Medulla oblongata (tissue), 1 donor: ENCODE results near the gene CYP27B1.
A peak's percentile ranks its signal among the peaks of the same experiment; 100 is the strongest.

Source experiments
- DNase-seq: peaks from one replicate; pipeline ENCODE4 v3.0.0-alpha.2; 2015; ENCODE audit errors: extremely low spot score

Gene CYP27B1, protein sequence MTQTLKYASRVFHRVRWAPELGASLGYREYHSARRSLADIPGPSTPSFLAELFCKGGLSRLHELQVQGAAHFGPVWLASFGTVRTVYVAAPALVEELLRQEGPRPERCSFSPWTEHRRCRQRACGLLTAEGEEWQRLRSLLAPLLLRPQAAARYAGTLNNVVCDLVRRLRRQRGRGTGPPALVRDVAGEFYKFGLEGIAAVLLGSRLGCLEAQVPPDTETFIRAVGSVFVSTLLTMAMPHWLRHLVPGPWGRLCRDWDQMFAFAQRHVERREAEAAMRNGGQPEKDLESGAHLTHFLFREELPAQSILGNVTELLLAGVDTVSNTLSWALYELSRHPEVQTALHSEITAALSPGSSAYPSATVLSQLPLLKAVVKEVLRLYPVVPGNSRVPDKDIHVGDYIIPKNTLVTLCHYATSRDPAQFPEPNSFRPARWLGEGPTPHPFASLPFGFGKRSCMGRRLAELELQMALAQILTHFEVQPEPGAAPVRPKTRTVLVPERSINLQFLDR

DNA sequence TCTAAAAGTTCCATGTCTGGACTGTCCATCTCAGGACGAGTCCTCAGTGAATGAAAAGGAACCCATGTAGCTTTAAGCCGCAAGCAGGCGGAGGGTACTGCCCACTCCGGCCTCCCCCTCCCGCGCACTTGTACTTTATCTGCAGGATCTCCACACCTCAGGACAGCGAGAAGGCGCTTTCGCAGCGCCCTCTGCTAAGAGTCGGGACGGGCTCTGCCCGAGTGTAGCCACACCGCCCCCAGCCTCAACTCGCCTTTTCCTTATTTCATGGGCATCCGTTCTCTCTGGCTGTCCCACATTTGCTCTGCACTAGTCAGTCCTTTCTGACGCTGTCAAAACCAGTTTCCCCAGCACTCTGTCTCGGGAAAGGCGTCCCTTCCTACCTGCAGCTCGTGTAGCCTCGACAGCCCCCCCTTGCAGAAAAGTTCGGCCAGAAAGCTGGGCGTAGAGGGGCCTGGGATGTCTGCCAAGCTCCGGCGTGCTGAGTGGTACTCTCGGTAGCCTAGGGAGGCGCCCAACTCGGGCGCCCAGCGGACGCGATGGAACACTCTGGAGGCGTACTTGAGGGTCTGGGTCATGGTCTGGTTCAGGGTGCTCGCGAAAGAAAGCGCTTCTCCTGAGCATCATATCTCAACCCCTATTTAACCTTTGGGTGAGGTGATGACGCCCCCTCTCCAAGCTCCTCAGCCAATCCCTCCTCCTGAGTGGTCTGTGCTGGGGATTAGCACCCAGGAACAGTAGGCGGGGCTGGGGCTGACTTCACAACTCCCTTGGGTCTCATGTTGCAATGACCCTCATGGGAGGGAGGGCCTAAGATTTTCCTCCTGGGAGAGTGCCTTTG is at the start of gene CYP27B1:
TSS of gene CYP27B1 (minus strand) at position 615 of the 841 bp plus-strand sequence. CDS start at position 578, 37 bp downstream.
- DNase-seq = no peak

DNA sequence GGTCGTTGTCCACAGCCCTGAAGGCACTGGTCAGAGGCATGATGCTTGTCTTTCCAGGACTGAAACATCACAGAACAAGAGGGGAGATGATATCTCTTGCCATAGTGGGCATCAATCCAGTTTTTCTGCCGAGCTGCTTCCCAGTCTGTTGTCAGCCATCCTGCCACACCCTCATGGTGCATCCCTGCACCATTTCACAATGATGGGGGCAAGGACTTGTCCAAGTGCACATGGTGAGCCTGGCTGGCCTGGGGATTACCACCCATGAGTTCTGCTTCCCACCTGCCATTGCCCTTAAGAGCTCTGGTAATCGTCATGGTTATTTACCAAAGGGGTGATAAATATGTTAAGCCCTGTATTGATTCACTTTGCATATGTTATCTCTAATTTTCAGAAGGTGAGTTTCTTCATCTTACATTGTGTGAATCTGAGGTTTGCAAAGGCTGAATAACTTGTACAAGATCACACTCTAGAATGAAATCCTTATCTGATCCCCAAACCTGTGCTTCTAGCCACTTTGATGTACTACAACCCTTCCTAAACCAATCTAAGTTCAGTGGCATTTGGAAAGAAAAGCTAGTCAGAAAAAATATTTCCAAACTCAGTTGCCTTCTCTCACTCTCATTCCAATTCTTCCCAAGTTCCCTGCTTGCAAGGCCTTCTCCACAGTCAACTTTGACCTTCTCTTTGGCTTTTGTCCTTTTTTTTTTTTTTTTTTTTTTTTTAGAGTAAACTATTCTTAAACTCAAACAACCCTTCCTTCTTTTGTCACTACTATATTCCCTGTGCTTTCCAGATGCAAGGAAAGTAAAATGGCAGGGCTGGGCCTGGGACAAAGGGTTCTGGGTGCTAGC is 49.4 kb upstream of the CYP27B1 start:
- no peak for DNase-seq

DNA sequence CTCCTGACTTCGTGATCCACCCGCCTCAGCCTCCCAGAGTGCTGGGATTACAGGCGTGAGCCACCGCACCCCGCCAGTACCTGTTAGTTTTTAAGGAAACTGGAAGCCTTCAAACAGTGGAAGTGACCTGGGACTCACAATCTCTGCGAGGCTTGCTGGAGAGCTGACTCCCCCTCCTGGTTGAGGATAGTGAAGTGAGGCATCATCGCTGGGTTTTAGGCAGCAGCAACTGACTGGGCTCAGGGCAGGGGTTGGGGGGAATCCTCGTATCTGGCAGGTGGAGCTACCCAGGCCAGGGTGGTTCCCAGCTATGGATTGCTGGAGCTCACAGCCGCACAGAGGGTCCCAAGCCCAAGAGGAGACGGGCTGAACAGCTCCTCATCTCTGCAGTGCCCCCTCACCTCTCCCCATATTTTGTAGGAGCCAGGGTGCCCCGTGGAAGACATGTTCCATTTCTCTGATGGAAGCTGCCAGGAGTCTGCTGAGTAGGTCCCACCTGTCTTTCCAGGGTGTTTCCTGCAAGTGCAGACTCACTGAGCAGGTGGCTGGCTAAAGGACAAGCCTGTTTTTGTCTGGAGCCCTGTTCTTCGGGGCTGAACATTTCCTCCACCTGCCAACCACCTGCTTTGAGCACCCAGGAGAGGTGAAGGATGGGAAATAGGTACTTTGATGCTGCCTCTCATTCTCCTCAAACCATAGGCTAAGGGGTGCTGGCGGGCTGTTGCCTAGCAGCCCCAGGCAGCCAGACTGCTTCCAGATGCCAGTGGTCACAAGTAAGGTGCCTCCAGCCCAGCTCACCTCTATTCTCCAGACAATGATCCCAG is 48.5 kb upstream of the CYP27B1 start:
- DNase-seq = no peak

DNA sequence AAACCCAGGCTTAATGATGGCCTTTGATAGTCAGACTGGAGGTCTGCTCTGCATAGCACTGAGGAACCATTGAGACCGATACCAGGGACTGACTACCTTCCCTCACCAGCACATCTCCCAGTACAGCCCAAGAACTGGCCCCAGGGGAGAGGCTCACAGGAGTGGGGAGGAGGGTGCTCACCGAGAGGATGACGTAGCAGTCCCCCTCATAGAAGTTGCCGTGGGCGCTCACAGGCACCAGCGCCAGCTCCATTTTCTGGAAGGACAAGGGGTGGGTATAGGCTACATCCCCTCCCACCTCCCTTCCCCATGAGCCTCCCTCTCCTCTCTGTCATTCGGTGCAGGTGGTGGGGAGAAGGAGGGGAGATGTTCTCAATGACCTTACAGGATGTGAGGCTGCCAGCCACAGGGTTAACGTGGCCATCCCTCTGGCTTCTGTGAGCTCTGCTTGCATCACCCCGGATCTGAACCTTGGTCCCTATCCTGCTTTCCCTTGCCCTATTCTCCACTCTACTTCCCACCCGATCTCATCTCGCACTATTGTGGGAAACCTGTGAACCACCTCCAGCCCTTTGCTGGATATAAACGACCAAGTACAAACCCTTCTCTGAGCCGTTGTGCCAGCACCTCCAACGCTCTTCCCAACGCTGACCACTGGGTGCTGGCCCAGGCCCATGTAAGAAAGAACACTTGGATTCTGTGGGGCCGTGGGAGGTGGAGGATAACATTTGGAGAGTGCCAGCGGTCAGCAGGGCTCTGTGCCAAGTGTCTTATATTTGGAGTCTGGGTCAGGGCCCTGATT is 47.3 kb upstream of the CYP27B1 start:
- DNase-seq = no peak

DNA sequence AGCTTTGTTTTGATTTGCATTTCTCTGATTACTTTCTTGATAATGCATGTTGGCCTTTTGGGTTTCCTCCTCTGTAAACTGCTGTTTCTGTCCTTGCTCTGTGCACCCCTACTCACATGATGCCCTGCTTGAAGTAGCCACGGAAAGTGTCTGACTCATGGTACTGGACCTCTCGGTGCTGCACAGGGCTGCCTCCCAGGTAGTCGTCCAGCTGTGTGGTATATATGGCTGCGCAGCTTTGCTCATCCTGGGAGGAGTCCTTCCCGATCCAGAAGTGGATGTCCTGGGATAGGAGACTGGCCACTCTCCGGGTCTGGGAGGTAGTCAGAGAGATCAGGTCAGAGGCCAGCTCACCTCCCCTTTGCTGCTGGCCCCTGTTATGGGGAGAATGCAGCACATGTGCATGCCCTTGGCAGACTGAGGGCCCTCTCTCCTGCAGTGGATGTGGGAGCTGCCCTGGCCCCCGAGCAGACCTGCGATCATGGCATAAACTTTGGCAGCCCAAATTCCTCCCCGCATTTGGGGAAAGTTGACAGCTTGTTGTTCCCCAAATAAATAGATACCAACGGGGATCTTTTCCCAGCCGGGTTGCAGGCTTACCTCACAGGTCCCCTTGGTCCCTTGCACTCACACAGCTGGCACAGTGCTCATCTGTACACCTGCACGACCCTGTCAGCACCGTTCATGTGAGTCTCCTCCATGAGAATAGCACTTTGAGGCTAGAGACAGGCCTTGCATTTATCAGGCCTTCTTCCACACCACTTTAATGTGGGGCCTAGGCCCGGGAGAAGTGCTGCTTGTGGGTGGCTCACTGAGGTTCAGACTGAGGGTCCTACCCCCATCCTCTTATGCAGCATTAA is 46.5 kb upstream of the CYP27B1 start:
- DNase-seq = no peak

DNA sequence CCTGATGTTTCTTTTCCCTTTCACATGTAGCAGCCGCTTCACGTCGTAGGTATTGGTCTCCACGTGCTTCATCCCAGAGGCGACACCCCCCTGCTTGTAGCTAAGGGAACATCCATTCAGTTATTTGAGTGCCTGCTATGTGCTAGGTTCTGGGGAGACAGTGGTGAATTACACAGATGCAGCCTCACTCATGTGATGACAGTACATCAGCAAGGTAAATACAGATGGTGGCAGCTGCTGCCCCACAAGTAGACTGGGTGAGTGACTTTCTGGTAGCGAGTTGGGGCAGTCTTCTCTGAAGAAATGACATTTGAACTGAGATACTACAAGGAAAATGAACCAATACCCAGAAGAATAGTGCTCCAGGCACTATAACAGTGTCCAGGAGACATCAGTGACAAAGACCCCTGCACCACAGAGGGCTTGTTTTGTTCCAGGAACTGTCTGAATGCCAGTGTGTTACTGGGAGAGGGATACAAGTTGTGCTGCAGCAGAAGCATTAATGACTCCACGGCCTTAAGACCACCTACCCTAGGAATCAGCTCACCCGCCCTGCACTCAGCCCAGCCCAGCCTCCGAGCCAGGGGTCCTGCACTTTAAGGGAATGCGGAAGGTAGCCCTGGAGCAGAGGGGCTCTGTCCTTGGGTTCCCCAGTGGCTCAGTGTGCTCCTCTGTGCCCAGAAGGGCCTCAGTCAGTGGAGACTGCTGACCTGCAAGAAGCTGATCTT is 44.3 kb upstream of the CYP27B1 start:
- DNase-seq = no peak

DNA sequence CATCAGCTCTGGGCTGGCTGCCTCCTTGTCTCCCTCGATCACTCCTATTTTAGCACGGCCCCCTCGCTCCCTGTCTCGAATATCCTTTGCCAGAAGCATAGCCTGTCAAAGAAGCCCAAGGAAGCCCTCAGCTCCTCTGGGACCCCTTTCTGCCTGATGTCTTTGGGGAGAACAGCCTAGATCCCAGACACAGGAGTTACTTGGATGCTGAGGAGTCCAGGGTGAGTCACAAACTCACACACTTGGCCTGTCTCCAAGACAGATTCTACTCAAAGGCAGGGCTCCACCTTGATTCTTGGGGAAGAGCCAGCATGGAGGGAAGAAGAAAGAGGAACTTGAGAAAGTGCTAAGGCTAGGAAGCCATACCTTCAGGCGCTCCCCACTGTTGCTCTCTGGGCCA is 43.6 kb upstream of the CYP27B1 start:
- no peak for DNase-seq

DNA sequence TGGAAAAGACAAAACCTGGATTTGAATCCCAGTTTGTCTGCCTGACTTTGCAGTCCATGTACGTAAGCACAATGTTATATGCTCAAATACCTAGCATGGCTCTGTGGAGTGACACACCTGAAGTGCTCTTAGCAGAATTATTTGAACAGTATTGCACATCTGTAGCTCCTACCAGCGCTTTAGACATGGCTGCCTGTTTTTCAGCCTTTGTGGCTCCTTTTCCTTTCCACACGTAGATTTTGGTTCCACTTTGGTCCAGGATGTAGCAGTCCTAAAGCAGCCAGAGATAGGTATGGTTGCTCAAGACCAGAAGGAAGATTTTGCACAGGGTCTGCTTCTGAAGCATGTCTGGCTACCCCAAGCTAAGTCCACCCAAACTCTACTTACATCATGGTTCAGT is 42.5 kb upstream of the CYP27B1 start:
- no peak for DNase-seq

DNA sequence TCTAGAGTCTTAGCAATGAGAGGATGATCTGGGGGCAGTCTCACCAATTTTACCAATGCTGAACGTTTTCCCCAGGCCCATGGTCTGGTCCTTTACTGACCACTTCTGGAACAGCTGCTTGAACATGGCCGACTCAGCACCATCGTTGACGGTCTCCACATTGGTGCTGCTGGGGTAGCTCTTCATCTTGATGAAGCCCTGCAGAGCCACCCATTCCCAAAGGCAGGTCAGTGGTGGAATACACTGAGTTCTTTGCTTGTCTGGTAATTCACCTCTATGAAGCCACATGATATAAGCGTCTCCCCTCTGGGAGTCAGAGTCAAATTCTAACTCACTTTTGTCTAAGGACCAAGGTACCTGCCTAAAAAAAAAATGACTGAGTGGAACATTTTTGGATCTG is 41.5 kb upstream of the CYP27B1 start:
- no peak for DNase-seq

DNA sequence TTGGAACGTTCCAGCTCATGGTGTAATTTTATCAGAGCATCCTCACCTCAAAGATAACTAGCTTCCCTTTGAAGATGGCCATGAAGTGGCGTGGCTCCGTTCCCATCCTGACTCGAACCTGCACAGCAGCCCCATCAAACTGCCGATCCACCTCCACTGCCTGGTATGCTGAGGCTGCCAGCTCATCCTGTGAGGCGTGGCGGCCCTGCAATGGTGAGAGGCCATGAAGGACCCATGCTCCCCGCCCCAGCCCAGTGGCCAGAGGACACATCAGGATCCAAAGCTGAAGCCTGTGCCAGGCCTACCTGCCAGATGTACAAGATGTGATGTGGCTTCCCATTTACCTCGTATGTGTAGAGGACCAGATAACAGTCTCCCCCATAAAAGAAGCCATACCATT is 40.4 kb upstream of the CYP27B1 start:
- DNase-seq = no peak

DNA sequence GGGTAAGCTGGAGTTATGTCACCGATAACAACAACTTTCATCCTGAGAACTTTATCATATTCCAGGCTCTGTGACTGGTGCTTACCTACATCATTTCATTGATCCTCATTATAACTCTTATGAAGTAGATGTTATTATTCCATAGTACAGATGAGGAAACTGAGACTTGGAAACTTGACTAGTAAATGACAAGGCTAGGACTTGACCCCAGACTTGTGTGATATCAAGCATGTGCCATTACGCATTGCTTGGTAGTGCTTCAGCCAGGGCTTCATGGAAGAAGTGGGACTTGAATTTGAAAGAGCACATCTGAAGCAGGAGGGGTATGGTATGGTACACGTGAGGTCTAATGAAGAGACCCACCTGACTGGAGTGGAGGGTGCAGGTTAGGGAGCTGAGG is 39.8 kb upstream of the CYP27B1 start:
- no peak for DNase-seq

DNA sequence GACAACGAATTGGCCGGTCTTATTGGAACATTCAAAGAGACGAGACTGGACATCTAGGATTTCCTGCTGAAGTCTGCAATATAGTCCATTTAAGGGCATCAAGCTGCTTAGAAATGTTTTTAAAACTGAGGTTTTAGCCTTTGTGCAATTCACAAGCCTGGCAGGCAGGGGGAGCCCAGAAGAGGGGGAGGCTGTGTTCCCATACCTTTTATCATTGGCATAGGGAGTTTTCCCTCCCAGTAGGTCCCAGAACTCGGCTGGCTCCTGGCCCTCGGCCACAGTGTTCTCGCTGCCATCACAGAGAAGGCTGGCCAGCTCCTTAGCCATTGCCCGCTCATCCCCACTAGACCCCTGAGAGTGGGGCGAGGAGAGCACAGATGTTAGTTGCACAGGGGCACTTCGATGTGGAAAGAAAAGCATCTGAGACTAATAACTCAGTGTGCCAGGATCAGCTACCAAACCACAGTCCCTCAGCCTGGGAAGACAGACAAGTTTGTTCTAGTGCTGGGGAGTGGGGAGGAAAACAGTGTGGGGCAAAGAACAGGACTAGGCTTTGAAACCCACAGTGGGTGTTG is 36.5 kb upstream of the CYP27B1 start:
- peak; percentile 33 for DNase-seq

DNA sequence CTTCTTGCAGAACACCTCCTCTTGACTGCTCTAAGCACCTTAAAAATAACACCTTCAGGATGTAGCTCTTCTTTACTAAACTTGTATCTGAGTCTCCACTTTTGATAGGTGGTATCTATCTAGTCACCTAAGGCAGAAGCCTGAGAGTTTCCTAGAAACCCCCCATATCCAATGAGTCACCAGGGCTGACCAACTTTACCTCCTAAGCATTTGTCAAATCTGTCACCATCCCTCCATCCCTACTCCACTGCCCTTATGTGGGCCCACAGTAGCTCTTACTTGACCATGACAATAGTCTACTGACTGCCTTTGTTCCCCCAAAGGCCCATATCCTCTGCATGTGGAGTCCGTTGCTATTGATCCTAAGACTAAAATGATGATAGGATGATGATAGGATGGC is 35.7 kb upstream of the CYP27B1 start:
- DNase-seq = no peak

DNA sequence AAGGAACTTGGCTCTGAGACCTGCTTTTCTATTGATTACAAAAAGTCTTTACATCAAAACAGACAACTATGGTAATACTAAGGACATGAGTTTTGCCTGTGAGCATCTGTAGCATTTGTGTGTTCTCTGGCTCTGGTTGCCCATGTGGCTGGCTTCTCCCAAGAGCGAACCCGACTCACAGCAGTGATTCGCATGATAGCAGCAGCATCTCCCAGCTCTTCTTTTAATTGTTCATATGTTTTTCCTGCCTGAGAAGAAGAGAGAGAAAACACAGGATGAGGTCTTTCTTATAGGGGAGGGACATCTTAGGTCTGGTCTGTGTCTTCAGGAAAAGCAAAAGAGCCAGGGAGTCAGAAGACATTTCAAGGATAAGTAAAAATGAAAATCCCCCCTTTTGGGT is 34.1 kb upstream of the CYP27B1 start:
- no peak for DNase-seq

DNA sequence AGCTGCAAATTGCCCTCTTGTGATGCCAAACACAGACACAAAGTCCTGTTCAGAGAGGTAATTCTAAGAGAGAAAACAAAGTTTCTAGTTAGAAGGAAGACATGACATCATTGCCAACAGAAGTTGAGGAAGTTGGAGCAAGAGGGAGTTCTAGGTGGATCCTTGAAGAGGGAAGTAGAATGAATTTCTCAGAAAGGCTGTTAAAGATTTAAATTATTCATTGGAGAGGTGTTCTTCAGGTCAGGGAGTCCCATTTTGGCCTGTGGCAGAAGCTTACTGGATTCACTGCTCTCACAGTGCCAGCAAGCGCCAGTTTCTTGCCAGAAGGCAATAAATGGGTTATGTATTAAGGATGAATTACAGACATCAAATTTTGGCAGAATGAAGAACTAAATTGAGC is 31.1 kb upstream of the CYP27B1 start:
- DNase-seq = no peak

DNA sequence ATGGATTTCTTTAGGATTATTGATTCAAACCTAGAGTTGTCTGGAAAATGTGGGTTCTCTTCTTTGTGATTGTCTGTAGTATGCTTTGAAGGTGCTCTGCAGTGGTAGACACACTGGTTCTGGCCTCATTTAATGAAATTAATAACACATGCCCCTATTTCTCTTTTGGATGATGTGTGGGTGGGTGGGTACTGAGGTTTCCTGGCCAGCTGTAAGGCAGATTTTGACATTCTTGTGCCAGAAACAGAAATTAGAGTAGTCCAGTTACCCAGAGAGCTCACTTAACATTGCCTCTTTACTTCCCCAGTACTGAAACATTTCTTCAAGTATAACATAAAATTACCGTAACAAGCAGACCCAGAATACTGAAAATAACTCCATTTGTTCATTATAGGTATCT is 30.1 kb upstream of the CYP27B1 start:
- DNase-seq = no peak

DNA sequence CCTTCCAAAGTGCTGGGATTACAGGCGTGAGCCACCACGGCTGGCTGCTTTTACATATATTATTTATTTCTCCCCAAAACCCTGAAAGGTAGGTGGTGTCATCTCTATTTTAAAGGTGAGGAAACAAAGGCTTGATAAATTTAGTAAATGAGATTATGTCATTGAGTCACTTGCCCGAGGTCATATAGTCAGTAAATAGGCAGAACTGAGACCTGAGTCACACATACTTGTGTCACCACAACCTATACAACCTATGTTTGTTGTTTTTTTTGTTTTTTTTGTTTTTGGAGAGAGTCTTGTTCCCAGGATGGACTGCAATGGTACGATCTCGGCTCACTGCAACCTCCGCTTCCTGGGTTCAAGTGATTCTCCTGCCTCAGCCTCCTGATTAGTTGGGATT is 28.5 kb upstream of the CYP27B1 start:
- no peak for DNase-seq

DNA sequence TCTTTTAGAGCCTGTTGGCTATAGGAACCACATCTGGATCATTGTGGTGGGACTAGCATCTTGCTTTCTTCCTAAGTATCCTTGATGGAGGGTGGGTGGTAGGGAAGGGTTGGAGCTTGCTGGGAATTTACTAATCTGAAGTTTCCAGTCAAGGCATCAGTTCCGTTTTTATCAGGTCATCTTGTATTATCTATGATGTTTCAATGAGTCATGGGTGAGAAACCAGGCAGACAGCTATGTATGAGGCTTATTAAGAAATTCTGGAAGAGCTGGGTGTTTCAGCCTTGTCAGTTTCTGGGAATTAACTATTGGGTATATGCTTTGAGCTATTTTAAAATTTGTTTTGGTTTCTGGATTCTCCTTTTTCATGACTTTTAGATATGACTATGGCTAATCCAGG is 27.0 kb upstream of the CYP27B1 start:
- DNase-seq = no peak
